ENCODE data around the gene SELENOK. TPM values are rescaled to one million over a fixed set of nuclear protein-coding genes. Genes with fewer than 3 reads are reported as not detected.
"Not testable (repeated sequence)": the region's sequence is repeated elsewhere in the genome, so short reads cannot be mapped to it uniquely, and the experiment has no call there.

SELENOK gene
- 10 to 100 TPM; 78.9 to 88.2 (median 84.7) TPM for polyA plus RNA-seq (ENCODE audit: insufficient read length in 3 of 3)

- DNase-seq (ENCODE audit: low read depth in 3 of 3, low spot score in 2 of 3), result peak; percentile 96 to 98 (median 98)
Observed at GRCh38 chr3:53891497-53892285, at the start of gene SELENOK. TSS of gene SELENOK (minus strand) at chr3:53891859.

GRCh38 chr3:53941184-53941583, 49.5 kb upstream of the SELENOK start:
- no peak for DNase-seq (ENCODE audit: low read depth in 3 of 3, low spot score in 2 of 3)

GRCh38 chr3:53940623-53941022, 49.0 kb upstream of the SELENOK start:
- no peak for DNase-seq (ENCODE audit: low read depth in 3 of 3, low spot score in 2 of 3)

DNA sequence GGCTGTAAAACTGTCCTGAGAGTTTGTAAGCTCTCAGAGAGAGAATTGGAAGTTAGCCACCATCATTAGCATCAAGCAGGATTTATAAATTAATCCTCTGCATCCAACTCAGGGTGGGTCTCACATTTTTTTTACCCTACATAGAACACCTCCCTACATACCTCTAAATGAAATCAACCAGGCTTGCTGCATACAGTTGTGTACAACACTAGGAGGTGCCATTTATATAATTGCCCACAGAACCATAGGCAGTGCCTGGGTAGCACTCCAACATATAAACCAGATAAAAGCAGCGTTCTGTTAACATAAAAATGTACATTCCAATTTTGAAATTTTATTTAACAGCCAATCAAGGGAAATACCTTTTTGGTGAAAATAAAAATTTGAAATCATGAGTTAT, 48.2 kb upstream of the SELENOK start:
- no peak for DNase-seq (ENCODE audit: low read depth in 3 of 3, low spot score in 2 of 3)

- DNase-seq (ENCODE audit: low read depth in 3 of 3, low spot score in 2 of 3), result peak in 2 of 3 donors; percentile 15 to 38
Observed at GRCh38 chr3:53939086-53939582, 47.5 kb upstream of the SELENOK start.

DNA sequence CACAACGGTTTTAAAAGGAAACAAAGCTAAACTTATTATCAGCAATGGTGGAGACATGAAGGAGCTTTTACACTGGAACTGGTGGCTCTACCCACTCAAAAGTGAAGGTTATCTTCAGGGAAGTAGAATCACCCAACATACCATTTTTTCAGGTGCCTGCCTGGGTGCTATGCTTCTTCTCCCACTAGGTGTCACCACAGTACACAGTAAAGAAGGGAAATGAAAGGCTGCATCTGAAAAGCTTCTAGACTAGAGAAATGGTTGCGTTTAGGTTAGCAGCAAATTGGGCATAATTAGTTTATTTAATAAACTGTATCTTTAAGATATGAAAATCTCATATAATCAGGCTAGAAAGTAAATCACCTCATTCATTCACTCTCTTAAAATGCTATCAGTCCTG, 47.0 kb upstream of the SELENOK start:
- DNase-seq (ENCODE audit: low read depth in 3 of 3, low spot score in 2 of 3), result peak; percentile 33 to 45 (median 34)

- no peak for DNase-seq (ENCODE audit: low read depth in 3 of 3, low spot score in 2 of 3)
Observed at GRCh38 chr3:53936347-53936746, 44.7 kb upstream of the SELENOK start.

- no peak for DNase-seq (ENCODE audit: low read depth in 3 of 3, low spot score in 2 of 3)
Observed at GRCh38 chr3:53935283-53935901, 43.7 kb upstream of the SELENOK start.

DNA sequence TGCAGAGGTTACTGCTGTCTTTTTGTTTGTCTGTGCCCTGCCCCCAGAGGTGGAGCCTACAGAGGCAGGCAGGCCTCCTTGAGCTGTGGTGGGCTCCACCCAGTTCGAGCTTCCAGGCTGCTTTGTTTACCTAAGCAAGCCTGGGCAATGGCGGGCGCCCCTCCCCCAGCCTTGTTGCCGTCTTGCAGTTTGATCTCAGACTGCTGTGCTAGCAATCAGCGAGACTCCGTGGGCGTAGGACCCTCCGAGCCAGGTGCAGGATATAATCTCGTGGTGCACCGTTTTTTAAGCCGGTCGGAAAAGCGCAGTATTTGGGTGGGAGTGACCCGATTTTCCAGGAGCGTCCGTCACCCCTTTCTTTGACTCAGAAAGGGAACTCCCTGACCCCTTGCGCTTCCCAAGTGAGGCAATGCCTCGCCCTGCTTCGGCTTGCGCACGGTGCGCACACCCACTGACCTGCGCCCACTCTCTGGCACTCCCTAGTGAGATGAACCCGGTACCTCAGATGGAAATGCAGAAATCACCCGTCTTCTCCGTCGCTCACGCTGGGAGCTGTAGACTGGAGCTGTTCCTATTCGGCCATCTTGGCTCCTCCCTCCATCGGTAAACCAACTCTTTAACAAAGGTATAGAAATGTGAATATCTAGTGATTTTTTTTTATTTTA, 35.7 kb upstream of the SELENOK start:
- not testable (repeated sequence) for DNase-seq (ENCODE audit: low read depth in 3 of 3, low spot score in 2 of 3)

- DNase-seq (ENCODE audit: low read depth in 3 of 3, low spot score in 2 of 3), result no peak
Observed at GRCh38 chr3:53921296-53921695, 29.6 kb upstream of the SELENOK start.

DNA sequence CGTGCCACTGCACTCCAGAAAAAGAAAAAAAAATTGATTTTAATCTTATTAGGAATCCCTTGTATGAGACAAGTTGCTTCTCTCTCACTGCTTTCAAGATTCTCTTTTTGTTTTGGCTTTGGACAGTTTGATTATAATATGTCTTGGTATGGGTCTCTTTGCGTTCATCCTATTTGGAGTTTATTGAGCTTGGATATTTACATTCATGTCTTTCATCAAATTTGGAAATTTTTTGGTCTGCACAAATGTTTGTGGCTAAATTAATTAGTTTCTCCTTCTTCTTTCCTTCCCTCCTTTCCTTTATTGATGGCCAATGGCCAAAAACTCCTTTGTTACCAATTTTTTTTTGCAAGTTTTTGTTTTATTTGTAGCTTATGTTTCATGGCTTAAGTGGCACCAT, 28.1 kb upstream of the SELENOK start:
- no peak for DNase-seq (ENCODE audit: low read depth in 3 of 3, low spot score in 2 of 3)

DNA sequence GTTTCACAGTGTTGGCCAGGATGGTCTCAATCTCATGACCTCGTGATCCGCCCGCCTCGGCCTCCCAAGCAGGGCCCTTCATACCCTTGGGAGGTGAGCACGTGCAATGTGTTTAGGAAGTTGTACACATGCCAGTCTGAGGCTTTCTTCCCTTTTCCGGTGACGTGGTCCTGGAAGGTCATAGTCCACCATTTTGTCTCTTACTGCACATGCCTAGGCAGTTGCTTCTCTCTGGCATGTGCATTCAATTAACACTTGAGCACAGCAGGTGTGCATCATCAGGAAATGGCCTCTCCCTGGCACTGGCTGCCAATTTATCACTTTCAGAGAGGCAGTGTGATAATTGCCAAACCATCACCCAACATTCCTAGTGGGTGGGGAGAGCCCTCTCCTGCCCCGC, 21.7 kb upstream of the SELENOK start:
- DNase-seq (ENCODE audit: low read depth in 3 of 3, low spot score in 2 of 3), result no peak

- DNase-seq (ENCODE audit: low read depth in 3 of 3, low spot score in 2 of 3), result no peak
Observed at GRCh38 chr3:53902711-53903110, 11.1 kb upstream of the SELENOK start.

DNA sequence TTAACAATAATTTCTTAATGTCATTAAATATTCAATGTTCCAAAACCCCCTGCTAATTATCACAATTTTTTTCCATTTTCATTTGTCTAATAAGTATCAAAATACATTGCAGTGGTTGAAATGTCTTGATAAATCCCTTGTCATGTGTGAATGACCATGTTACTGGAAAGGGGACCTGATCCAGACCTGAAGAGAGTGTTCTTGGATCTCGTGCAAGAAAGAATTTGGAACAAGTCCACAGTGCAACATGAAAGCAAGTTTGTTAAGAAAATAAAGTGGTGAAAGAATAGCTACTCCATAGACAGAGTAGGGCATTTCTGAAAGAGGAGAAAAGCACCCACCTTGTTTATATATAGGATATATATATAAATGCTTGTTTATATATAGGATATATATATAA, 10.4 kb upstream of the SELENOK start:
- DNase-seq (ENCODE audit: low read depth in 3 of 3, low spot score in 2 of 3), result no peak

- no peak for DNase-seq (ENCODE audit: low read depth in 3 of 3, low spot score in 2 of 3)
Observed at GRCh38 chr3:53900666-53901331, 9.1 kb upstream of the SELENOK start.

DNA sequence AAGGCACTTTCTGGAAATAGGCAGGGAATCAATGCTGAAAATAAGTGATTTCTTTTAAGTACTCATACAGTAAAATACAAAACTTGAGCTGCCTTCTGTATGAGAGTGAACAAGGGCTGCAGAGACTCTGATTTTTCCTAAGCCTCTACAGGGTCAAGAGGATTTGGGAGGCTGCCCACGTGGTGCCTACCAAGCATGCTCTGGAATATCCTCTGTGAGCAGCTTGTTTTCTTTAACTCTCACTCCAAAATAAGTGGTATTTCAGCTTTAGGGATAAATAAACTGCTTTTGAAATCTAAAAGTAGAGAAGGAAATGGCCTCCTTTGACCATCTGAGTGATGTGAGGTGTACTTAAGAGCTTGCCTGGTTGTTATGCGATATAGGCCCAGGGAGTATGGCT, 8.1 kb upstream of the SELENOK start:
- no peak for DNase-seq (ENCODE audit: low read depth in 3 of 3, low spot score in 2 of 3)

DNA sequence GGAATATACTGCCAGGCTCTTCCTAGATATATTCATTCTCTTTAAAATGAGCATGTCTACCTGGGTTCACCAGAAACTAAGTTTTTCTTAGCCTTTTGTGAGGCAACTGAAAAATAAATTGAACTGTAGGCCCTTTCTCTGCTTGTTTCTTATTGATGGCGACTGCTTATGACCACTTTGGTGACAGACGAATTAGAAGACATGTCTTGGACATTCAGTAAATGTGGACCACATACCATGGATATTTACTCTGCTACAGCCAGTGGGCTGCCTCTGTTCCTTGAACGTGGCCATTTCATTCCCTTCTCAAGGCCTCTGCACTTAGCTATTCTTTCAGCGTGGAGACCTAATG, 603 bp upstream of the SELENOK start:
- peak in 1 of 3 donors; percentile 56 for DNase-seq (ENCODE audit: low read depth in 3 of 3, low spot score in 2 of 3)

GRCh38 chr3:53890726-53891475, 758 bp downstream of the SELENOK start:
- no peak for DNase-seq (ENCODE audit: low read depth in 3 of 3, low spot score in 2 of 3)

DNA sequence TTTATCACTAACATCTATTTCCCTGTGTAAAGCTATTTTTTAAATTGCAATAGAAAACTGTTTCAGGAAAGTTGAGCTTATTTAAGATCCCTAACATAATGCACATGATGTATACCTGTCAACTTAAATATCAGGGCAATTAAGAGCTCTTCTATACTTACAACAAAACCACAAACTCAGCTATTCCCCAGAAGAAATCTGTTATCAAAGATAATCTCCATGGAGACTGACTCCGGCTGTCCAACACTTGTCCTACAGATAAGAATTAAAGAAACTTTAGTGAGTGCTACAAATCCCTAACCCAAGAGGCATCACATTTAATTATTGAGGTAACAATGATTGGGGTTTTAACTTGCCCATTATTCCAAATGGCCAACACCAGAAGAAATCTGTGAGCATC, 3.4 kb downstream of the SELENOK start:
- DNase-seq (ENCODE audit: low read depth in 3 of 3, low spot score in 2 of 3), result no peak

DNA sequence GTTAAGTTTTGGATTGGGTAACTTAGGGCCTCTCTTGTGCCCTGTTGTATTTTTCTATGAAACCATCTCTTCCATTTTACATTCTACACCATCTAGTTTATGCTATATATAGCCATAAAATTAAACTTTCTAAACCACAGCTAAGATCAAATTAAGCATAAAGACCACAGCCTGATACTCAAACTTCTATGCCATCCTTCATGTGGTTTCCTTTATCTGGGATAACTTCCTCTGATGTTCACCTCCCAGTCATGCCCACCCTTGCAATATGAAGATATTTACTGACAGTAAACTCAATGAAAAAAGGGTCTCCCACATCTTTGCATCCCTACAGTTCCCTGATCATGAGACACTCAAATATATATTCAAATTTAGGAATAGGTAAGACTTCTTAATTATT, 4.2 kb downstream of the SELENOK start:
- no peak for DNase-seq (ENCODE audit: low read depth in 3 of 3, low spot score in 2 of 3)

Data from right renal cortex interstitium (tissue), 3 donors.